Activated CD8-positive, alpha-beta memory T cell treated with anti-CD3 and anti-CD28 coated beads for 4 hours (primary cell): ENCODE measurements around the gene SUMO3.

Source experiments
- DNase-seq, 2 donors: peaks; one replicate each; pipeline ENCODE4 v3.0.0-alpha.2; 2020; ENCODE audit warnings: low read depth in 2 of 2

Gene SUMO3

GRCh38 chr21:44831227-44831860, 13.5 kb upstream of the SUMO3 start:
- DNase-seq, result no peak

DNA sequence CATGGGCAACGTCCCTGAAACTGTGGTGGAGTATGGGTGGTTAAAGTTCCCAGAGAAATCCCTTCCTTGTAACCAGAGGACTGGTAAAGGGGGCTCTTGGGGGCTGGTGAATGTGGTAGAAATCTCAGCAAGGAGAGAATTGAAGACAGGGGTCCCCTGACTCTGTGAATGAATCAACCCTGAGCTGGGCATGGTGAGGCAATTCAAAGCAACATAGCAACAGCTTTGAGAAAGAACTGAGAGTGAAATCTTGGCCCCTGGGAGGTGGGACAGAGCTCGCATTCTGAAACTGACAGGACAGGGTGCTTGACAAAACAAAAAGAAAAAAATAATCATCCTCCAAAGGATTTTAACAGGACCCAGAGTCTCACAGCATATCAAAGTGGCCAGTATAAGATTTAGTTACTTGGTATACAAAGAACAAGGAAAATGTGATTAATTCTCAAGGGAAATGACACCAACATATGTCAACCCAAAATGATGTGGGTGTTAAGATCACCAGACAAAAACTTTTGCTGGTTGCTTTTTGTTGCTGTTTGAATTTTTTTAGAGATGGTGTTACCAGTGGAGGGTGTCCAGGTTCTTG, 11.7 kb upstream of the SUMO3 start:
- no peak for DNase-seq

- no peak for DNase-seq
These were observed 10.6 kb upstream of the SUMO3 start for GRCh38 chr21:44828362-44829056.

DNA sequence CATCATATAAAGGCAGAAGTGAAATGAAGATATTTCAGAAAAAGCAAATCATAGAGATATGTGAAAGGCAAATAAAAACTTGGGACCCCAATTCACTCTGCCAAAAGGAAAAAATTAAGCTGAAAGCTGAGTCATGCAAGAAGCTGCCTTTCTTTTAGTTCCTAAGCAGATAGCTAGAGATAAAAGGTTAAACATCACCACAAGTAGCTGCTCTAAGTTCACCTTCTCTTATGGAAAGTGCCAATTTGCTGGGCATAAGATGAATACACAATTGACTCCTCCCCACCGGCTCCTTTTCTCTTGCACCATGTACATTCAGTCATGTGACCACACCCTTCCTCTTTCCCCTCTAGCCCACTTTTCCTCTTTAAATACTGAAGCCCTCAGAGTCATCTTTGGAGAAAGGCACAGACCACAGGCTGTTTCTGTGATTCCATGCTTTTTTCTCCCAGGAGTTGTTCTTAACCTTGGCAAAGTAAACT, 5.4 kb upstream of the SUMO3 start:
- no peak for DNase-seq

GRCh38 chr21:44822484-44823178, 4.8 kb upstream of the SUMO3 start:
- DNase-seq, result no peak

DNA sequence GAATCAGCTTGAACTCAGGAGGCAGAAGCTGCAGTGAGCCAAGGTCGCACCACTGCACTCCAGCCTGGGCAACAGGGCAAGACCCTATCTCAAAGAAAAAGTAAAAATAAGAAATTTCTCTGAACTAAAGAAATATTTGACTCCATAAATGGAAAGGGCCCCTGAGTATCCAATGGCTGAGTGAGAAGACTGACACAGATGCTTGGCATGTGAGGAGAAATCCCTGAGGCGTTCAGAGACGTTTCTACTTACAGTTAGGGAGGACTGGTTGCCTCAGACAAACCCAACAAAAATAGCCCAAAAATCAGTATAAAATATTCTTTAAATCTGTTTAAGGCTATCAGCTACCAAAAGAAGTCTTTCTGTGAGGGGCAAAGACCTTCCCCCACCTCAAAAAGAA, 3.0 kb upstream of the SUMO3 start:
- DNase-seq, result no peak

- no peak for DNase-seq
These were observed 1.7 kb upstream of the SUMO3 start for GRCh38 chr21:44819283-44820243.

- no peak for DNase-seq
These were observed 764 bp upstream of the SUMO3 start for GRCh38 chr21:44818640-44819011.

DNA sequence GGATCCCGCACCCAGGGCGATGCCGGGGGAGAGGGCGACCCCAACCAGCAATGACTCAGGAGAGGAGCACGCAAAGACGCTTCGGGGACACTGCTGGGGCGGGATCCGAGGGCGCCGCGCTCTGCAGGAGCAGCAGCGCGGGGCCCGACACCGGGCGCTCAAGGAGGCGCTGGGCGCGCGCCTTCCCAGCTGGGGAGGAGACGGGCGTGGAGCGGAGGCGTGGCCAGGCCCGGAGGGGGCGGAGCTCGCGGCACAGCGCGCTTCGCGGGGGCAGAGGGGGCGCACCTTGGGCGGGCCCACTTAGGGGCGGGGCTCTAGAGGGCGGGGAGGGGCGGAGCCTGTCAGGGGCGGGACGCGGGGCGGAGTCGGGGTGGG, 369 bp downstream of the SUMO3 start:
- DNase-seq, result peak; percentile 87 to 88

DNA sequence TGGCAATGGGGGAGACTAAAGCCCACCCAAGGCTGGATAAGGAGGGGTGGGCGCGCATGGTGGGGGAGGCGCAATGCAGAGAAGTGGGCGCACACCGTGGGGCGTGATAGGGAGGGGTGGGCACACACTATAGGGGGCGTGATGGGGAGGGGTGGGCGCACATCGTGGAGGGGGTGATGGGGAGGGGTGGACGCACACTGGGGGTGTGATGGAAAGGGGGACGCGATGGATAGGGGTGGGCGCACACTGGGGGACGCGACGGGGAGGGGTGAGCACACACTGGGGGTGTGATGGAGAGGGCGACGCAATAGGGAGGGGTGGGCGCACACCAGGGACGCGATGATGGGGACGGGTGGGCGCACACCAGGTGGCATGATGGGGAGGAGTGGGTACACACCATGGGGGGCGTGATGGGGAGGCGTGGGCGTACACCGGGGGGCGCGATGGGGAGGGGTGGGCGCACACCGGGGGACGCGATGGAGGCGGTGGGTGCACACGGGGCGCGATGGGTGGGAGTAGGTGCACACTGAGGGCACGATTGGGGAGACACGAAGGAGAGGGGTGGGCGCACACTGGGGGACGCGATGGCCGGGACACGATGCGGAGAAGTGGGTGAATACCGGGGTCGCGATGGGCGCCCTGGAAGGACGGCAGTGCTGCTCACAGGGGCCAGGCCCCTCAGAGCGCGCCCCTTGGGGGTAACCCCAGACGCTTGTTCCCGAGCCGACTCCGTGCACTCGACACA, 929 bp downstream of the SUMO3 start:
- DNase-seq, result no peak

- DNase-seq, result no peak
These were observed 1.8 kb downstream of the SUMO3 start for GRCh38 chr21:44815852-44816628.

DNA sequence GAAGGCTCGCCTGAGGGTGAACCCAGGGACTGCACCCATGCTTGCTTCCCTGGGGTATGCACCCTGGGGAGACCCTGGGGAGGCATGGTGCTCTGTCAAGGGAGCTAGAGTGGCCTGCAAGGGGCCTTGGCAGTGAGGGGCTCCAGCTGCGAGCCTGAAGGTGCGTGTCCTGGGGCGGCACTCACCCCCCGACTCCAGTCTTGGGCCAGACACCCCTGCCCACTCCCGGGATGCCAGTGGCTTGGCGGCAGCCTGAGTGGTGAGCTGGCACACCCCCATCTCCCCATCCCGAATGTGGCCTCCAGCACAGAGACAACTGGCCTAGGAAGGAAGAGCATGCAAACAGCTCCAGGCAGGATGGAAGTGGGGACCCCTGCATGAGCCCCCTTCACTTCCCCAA, 2.6 kb downstream of the SUMO3 start:
- no peak for DNase-seq

DNA sequence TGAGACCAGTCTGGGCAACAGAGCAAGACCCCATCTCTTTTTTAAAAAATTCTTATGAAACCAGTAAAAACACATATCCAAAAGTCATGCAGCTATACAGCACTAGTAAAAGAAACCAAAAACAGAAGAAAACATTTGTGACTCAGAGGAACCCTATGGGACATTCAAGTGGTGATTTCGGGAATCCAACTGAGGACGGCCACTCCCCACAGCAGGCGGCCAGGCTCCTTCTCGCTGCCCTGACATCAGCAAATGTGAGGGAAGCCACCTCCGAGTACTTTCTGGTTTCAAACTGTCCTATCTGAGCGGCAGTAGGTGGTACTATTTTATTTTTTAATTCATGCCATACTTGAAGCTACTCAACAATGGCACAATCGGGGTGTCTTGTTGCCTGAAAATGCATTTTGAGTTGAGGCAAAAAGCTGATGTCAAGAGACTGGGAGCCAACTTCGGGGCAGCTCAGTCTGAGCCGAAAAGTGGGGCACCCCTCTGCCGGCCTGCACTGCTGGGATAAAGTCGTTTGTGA, 3.3 kb downstream of the SUMO3 start:
- no peak for DNase-seq

DNA sequence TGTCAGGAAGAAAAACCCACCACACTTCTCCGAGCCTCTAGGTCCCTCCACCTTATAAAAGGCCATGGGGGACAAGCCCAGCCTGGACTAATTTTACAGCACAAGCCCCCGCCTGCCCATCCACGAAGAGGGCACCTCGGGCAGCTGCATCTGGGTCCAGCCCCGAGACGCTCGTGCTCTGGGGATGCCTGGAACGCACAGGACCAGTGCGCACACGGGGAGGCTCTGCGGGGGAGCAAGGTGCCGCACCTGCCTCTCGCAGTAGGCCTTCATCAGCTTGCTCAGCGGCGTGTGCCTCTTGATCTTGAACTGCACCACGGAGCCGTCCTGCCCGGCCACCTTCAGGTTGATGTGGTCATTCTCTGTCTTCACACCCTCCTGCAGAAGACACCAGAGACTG, 4.1 kb downstream of the SUMO3 start:
- DNase-seq, result no peak

DNA sequence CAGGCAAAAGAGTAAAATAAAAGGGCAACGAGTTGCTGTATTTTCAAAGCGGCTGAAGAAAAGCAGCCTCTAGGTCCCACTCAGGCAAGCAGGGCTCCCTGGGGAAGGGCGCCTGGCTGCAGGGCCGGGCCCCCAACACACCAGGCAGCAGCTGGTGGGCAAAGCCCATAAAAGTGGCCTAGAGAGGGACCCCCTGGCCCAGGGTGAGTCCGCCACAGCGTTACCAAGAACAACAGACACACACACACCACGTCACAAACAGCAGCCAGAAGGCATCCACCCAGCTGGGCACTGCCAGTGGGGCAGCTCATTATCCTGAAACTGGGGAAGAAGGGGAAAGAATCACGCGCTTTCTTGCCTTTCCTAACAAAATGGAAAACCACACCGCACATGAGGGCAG, 4.7 kb downstream of the SUMO3 start:
- DNase-seq, result no peak

DNA sequence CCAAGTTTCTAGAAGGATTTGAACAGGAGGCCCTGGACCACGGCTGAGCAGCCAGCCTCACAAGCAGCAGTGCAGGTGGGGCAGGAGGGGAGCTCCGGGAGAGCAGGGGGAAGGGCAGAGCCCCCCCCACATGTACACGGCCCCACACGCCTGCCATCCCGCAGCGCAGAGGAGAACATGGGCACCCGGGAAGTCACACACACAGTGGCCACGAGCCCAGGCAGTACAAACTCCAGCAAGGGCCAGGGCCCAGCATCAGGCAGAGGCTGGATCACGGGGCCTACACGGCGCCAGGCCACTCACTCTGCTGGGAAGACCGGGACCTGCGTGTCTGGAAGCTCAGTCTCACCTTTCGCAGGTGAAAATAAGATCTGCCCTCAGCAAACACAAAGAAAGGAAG, 5.2 kb downstream of the SUMO3 start:
- no peak for DNase-seq

GRCh38 chr21:44810779-44811178, 7.1 kb downstream of the SUMO3 start:
- DNase-seq, result no peak

GRCh38 chr21:44805859-44806258, 12.0 kb downstream of the SUMO3 start:
- no peak for DNase-seq

GRCh38 chr21:44805226-44805625, 12.6 kb downstream of the SUMO3 start:
- no peak for DNase-seq

DNA sequence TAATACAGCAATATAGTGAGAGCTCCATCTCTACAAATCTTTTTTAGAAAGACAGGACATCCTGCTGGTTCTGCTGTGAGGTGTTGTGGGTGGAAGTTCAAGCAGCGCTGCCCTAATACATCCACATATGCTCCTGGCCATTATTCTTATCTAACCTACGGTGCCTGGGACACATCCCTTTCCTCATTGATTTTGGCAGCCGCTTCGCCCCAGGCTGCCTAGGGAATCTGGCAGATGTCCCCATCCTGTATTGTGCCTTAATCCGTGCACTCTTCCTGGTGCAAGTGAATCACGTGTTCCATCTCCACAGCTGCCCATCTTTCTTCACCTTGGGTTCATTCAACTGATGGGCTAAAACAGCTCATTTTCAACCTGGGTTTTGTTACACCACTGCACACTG, 13.1 kb downstream of the SUMO3 start:
- DNase-seq, result no peak
